ENCODE measurements around the gene ADIRF.
"Not testable (repeated sequence)": the region's sequence is repeated elsewhere in the genome, so short reads cannot be mapped to it uniquely, and the experiment has no call there.

ADIRF gene

DNA sequence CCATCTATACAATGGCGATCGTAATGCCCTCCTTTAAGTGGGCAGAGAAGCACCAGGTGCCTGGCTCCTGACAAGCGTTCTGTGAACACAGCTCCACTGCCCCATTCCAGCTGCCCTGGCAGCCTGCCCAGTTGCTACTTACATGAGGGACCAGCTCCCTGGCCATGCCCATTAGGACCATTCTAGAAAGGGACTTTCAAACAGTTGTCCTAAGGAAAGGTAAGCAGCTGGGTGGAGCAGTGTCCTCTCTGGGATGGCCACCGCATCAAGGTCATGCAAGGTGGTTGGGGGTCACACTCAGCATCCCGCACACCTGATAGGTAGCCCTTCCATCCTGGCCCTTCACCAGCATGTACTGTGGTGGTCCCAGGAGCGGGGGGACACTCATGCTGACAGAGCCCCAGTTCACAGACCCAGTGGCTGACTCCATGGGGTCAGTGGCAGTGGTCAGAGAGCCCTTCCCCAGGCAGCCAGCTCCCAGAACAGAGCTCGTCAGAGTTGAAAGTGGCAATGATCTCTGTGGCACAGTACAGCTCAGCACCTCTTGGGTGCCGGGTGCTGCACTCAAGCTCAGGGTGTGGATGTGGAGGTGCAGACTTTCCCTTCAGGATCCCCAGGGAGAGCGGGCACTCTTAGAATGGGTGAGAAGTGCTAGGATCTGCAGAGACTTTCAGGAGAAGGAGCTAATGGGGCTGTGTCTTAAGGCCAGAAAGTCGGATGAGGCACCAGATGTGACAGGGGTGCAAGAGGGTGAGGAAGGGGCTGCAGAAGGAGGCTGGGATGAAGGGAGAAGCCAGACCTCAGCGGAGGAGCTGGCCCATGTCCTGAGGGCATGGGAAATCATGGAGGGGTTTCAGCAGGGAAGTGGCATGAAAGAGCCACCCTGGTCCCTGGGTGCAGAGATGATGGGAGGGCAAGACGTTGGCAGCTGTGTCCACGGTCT is 21.8 kb upstream of the ADIRF start:
- DNase-seq = no peak

DNA sequence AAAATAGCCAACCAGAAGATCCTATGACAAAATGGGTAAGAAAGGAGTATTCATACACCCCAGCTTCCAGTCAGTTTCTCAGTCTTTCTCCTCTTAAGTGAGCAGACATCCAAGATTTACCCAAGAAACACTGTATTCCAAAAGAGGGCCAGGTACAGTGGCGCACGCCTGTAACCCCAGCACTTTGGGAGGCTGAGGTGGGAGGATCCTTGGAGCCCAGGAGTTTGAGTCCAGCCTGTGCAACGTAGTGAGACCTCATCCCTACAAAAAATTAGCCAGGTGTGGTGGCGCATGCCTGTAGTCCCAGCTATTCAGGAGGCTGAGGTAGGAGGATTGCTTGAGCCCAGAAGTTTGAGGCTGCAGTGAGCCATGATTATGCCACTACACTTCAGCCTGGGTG is 20.5 kb upstream of the ADIRF start:
- DNase-seq = not testable (repeated sequence)

DNA sequence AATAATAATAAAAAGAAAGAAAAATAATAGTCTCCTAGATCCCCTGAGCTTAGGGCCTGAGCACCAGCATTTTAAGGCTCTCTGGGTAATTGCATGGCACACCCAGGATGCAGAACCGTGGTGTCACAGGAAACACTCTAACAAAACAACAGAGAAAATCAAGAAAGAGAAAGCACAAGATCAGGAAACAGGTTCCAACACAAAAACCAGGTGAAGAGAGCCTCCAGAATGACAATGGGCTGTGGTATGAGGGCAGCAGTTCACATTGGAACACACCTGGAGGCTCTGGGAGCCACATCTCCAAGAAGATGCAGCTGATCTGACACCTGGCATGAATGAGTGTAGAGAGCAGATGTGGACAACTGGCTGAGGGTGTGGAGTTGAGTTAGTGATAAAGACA is 17.9 kb upstream of the ADIRF start:
- DNase-seq = no peak

DNA sequence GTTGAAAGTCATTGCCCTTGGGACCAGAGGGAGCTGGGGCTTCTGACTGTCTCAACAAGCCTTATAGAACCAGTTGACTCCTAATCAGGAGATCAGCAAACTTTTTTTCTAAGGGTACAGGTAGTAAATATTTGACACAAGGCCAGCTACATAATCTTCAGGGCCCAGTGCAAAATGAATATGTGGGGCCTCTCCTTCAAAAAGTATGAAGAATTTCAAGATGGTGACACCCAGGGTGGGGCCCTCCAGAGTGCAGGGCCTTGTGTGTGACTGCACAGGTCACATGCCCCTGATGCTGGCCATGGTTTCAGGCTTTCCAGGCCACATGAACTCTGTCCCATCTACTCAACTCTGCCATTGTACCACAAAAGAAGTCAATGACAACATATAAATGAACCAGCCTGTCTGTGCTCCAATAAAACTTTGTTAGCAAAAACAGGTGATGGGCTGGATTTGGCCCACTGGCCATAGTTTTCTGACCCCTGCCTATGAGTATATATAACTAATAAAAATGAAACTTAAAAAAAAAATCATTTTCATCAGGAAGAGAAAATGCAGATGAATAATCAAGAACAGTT is 17.0 kb upstream of the ADIRF start:
- no peak for DNase-seq

DNA sequence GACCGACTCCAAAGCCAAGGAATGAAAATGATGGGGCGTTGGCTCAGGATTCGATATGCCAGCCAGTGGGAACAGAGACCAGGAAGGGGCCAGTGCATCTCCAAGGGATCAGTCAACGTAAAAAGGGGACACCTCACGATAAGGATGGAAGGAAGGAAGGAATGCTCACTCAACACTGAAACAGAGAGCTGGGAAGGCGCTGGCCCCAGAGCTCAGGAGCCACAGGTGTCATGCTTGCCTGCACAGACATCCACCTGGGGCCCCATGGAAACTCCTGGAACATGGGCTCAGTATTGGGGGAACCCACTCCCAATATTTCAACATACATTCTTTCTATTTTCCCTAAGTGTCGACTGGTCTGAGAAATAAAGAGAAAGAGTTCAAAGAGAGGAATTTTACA is 16.2 kb upstream of the ADIRF start:
- DNase-seq = no peak

DNA sequence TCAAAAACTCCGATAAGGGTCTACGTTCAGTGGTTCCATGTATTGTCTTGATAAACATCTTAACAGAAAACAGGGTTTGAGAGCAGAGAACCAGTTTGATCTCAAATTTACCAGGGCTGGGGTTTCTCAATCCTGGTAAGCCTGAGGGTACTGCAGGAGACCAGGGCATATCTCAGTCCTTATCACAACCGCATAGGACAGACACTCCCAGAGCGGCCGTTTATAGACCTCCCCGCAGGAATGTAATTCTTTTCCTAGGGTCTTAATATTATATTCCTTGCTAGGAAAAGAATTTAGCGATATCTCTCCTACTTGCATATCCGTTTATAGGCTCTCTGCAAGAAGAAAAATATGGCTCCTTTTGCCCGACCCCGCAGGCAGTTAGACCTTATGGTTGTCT is 15.6 kb upstream of the ADIRF start:
- DNase-seq = not testable (repeated sequence)

DNA sequence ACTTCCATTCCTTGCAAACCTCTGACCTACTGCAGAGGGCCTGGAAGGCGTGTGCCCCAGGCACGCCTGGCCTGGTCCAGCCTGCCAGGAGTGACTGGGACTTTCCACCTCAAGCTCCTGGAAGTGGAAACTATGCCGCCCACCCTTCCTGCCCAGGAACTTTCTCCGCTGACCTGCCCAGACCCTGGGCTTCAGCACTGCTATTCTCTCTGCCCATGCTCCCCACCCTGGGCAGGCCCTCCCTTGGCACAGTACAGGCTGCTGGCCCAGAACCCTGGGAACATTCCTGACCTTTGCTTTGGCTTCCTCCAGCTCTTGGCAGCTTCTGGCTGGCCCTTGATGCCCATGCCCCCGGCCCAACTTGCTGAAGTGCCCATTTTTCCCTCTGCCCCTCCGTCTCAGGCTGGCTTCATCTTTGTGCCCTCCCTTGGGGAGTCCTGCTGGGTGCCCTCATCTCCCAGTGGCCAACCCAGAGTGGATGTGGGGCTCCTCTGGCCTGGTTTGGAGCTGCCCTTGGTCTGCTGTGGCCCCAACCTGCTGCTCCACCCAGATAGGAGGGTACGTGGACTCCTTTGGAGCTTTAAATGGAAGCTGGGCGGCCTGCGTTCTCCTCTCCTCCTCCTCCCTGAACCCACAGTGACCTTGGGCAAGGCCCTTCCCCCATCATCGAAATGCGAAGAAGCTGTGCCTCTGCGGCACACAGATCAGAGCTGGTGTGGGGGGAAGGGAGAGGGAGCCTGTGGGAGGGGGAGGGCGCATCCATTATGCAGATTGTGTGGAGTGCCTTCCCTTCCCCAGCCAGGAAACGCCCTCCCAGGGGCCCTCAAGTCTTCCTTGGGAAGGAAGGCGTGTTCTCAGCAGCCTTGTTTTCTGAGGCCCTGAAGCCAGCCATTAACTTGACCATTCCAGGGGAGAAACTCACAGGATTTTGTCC is 14.3 kb upstream of the ADIRF start:
- DNase-seq = no peak

DNA sequence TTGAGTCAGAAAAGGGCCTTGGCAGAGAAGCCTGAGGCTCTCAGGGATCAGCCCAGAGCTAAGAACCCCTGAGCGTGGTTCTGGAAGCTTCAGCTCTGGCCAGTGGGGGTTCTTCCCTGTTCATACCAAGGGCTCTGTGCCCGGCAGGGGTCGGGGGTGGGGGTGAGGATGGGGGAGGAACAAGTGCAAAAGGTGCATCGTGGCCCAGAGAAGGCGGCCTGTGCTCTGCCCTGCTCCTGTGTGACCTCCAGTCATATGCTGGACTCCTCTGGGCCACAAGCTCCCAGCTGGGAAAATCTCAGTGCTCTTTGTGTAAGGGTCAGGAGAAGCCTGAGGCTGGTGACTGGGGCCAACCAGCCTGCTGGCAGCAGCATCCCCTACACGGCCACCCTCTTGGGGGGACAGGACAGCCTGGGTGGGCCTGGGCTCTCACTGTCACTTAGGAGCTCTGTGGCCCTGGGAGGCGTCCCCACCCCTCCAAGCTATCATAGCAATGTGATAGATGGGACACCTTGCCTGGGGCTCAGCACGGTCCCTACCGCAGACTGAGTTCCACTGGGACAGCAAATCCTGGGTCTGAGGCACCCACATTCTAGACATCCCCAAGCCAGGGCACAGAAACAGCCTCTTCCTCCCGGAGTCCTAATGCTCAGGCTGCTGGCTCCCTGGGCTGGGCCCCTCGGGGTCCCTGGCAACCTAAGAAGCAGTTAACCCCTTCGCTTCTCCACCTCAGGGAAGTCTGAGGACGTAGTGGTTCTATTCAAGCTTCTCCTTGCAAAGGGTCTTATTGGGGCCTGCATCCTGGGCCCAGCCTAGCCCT is 13.4 kb upstream of the ADIRF start:
- DNase-seq = no peak

DNA sequence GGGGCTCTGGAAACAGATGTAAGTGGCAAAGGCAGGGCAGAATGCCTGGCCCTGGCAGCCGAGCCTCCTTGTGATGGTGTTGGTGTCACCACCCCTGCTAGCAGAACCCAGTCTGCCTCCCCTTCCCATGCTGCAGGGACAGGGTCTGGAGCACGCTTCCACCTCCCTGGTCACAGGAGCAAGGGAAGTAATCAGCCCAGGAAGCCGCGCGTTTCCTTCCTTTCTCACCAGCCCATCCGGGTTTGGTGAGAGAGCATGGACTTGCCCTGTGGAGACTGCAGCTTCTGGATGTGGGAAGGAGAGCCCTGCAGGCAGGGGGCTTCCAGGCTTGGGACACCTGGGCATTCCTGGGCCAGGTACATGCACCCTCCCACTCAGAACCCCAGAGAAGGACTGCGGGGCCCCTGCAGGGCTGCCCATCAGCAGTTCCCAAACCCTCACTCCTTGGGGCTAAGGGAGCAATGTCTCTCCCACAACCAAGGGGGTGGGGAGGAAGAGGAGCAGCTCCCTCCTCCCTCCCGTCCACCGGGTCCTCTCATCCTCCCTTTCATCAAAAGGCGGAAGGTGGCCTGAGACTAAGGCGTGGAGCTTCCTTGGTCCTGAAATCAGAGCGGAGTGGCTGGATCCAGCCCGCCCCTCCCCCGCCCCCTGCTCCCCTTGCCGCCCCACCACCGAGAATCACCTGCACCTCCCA is 12.6 kb upstream of the ADIRF start:
- DNase-seq = no peak

DNA sequence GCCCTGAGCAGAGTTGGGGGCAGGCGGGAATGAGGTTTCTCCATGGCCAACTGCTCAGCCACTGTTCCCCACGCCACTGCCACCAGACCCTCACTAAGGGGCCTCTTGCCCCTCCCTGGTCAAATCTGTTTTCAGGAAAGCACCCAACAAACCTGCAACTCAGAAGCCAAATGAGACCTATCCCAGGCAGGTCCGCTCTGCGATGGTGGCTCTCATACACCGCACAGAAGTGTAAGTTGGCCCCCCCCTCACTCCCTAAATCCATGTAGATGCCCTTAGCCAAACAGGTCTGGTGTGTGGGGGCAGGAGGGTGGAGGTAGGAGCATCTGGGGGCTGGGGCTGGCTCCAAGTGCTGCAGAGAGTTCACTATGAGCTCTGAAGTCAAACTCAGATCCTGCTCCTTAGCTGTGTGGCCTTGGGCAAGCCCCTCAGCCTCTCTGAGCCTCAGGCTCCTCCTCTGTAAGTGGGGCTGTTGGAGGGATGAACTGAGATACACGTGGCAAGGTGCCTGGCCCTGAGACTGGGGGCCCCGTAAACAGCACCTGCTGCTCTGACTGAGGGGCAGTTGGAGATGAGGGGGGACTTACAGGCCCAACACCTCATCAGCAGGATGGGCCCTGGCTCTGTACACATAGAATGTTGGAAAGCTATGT is 12.0 kb upstream of the ADIRF start:
- no peak for DNase-seq

DNA sequence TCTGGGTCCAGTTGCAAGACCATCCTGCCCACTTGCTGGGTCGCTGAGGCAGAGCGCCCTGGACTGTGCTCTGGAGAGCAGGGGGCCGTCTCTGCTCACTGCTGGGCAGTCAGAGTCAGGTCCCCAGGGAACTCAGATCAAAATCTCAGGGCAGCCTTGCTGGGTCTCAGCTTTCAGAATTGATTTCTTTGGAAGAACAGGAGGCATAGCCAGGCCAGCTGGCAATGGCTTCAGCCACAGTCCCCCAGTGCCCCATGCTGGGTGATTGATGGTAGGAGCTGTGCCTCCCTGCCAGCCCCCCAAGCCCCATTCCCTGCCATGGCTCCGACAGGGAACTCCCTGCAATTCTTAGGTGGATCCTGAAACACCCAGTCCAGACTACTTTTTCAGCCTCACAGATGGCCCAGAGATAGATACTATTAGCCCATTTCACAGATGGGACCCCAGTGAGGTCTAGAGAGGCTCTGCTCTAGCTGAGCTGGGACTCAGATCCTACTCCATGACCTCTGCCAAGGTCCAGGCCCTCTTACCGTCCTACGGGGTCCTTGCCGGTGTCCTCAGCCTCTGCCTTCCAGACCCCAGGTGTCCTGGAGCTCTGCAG is 11.3 kb upstream of the ADIRF start:
- DNase-seq = no peak

DNA sequence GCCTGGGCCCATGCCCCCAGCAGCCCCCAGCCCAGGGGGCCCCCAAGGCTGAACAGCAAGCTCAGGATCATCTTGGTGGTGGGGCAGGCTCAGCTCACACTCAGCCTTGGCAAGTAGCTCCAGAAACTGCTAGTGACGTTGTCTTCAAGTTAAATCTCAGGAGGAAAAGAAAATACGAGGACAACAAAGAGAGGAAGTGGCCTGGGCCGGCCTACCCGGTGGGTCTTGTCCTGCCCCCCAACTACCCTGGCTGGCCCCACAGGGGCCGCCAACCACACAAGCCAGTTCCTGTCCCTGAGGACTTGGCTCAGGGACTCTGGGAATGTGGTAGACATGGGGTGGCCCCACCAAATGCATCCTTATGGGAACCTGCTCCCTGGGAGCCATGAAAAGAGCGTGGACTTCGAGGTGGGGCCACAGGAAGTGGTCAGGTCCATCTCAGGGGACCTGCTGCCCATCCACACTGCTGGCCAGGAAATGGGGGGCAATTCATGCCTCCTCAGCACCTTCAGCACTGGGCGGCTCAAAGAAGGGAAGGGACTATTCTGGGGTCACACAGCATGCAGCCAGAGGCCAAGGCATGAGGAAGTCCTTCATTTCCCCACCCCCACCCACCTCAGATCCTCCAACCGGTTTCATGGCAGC is 10.7 kb upstream of the ADIRF start, which contains the start of gene MMRN2:
TSS of gene MMRN2 (minus strand) at position 145 of the 645 bp plus-strand sequence. CDS start at position 71, 74 bp downstream.
- no peak for DNase-seq

DNA sequence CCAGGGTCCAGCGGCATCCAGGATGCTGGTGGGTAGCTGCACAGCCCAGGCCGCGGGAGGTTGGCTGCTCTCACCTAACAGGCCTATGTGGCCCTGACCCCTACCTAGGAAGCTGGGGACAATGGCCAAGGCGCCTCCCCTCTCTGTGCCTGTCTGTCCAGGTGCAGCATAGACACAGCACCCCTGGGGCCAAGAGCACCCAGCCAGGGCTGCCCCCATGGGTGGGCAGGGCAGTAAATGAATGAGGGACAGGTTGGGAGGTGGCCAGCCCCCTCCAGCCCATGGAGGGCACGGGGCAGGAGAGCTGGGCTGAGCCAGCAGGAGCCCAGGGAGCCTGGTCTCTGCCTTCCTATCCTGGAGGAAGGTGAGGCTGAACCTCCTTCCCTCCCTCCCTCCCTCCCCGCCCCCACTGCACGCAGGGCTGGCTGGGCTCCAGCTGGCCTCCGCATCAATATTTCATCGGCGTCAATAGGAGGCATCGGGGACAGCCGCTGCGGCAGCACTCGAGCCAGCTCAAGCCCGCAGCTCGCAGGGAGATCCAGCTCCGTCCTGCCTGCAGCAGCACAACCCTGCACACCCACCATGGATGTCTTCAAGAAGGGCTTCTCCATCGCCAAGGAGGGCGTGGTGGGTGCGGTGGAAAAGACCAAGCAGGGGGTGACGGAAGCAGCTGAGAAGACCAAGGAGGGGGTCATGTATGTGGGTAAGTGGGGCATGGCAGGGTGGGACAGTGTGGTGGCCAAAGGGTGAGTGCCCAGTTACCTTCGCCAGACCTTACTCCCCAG is 10.0 kb upstream of the ADIRF start, which contains the start of gene SNCG:
TSS of gene SNCG (plus strand) at position 484 of the 785 bp plus-strand sequence. CDS start at position 583, 99 bp downstream.
- DNase-seq = no peak

DNA sequence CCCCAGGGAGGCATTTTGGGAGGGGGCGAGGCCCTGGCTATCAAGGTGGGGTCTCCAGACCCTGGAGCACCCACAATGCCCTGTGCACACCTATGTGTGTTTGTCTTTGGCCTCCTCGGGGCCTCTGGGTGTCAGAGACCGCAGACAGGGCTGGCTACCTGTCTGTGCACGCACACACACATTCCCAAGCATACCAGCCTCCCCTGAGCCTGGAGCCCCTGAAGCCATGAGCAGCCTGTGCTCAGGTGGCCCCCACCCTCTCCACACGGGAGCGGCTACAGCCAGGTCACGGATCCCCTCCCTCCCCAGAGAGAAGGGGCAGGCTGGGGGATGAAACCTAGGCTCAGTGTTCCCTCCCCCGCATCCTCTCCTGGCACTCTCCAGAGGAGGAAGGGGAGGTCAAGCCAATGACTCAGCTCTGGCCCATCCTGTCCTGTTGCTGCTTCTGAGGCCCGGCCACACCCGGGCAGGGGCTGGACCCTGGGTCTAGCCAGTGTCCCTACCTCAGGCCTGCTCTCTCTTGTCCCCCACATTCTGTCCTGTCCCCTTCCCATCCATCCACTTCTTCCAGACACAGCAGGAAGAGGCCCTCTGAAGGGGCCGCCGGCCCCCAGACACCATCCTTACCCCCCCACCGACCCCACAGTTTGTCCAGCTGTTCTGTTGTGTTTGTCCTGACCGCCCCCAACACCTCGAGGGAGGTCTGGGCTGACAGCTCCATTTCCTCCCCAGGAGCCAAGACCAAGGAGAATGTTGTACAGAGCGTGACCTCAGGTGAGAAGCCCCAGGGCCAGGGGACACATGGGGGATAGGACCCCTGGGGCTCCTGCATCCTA is 9.2 kb upstream of the ADIRF start:
- DNase-seq = no peak

DNA sequence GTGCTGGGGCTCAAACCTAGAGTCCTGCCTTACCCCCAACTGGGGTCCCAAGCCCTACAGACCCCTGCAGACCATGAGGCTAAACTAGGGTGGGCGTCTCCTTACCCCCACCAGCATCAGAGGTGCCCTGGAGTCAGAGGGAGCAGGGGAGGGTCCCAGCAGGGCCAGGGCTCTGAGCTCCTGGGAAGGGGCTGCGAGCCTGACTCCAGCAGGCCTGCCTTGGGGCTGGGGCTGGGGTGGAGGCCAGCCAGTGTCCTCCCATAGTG is 8.6 kb upstream of the ADIRF start:
- DNase-seq = no peak

DNA sequence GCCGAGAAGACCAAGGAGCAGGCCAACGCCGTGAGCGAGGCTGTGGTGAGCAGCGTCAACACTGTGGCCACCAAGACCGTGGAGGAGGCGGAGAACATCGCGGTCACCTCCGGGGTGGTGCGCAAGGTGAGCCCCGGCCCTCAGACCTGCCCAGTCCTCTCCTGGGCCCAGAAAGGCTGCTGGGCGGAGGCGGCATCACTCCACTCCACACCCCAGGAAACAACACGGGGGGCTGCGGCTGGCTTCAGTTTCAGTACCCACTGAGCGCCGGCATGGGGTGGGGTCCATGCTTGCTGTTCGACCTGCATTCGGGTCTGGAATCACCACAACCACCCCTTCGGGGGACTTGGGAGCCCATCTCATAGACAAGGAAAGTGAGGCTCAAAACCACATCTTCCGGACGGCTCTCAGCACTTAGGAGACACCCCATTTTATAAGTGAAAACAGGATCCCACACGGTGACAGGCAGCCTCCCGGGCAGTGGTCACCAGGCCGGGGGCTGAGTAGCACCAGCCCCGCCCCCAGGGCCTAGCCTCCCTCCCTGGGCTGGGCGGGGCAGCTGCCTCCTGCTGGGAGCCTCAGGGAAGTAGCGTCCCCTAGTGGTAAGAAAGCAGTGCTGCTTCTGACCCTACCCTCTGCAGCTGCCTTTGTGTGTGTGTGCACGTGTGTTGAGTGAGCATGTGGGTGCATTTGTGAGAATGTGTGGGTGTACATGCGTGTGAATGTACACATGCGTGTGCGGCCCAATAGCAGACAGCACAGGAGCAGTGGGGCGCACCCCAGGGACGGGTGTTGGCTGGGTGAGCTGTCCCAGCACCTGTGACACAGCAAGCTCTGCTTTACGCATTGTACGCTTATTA is 8.0 kb upstream of the ADIRF start:
- DNase-seq = no peak

DNA sequence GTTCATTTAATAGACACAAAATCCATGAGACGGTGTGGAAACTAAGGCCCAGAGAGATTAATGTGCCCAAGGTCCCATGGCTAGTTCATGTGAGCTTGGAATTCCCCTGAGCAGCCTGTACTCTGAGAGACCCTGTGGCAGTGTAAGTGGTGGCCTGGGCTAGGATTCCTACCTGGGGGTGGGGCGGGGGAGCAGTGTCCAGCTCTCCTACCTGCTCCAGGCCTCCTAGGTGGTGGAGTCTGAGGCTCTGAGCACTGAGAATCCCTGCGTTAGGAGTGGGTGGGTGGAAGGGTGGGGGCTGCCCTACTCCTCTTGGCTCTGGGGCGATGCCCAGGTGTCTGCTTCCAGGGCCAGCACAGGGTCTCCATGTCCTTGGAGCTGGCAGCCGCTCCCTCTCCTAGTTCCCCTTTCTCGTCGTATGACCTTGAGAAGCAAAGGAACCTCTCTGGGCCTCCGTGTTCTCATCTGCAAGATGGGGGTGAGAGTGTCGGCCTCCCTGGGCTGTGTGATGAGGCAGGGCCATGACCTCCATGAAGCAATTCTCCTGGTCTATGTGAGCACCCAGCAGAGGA is 7.3 kb upstream of the ADIRF start:
- DNase-seq = no peak

Data from NCI-H187 treated with DMSO at 0.1 percent for 48 hours (cell line).